ENCODE results near the gene TNFAIP3.

DNA sequence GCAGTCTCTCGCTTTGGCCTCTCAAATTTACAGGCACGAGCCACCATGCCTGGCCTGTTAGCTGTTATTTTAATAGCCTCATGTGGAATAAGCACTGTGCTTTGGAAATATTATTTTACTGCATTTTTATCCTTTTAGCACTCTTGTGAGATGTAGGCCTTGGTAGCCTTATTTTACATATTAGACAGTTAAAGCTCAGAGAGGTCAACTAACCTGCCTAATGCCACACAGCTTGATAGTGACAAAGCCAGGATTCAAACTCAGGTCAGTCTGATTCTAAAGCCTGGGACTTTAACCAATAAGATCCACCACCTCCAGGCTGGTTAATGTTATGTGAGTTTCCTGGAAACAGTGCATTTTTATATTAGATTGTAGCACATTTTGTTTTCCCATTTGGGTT, 9.5 kb downstream of the TNFAIP3 start:
- TF ChIP-seq, protein P1, sequence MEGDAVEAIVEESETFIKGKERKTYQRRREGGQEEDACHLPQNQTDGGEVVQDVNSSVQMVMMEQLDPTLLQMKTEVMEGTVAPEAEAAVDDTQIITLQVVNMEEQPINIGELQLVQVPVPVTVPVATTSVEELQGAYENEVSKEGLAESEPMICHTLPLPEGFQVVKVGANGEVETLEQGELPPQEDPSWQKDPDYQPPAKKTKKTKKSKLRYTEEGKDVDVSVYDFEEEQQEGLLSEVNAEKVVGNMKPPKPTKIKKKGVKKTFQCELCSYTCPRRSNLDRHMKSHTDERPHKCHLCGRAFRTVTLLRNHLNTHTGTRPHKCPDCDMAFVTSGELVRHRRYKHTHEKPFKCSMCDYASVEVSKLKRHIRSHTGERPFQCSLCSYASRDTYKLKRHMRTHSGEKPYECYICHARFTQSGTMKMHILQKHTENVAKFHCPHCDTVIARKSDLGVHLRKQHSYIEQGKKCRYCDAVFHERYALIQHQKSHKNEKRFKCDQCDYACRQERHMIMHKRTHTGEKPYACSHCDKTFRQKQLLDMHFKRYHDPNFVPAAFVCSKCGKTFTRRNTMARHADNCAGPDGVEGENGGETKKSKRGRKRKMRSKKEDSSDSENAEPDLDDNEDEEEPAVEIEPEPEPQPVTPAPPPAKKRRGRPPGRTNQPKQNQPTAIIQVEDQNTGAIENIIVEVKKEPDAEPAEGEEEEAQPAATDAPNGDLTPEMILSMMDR (IDR thresholded peaks at IDR 0.05; ENCODE audit: low read depth, low read length), result no peak
- TF ChIP-seq EZH2phosphoT487 (IDR thresholded peaks at IDR 0.05; ENCODE audit: low read depth), result no peak
